SK-N-SH (cell line): ENCODE data around the gene AMMECR1L. TPM values are rescaled to one million over a fixed set of nuclear protein-coding genes. Genes with fewer than 3 reads are reported as not detected.

Experiments used
- CTCF ChIA-PET: fragments of 300-600, 350-600 bp; formaldehyde crosslinking; extraction: SDS; loops from one replicate; lab custom pipeline; 2021; lab: Yijun Ruan, JAX
- POLR2A ChIA-PET: fragments of 350-600 bp; sonication (Branson Sonifier 250); formaldehyde crosslinking; extraction: SDS; loops from one replicate; lab custom pipeline; 2020; ENCODE audit warnings: antibody characterized with exemption, inconsistent platforms; lab: Yijun Ruan, JAX
- DNase-seq: peaks from one replicate; pipeline ENCODE4 v3.0.0; 2012
- H2AFZ ChIP-seq: fragments of 200-600 bp; sonication (generic); 2 replicates; pipeline ENCODE4 v1.8.1; 2016; ENCODE audit warnings: antibody characterized with exemption, mild to moderate bottlenecking, low read depth
- H3F3A ChIP-seq: fragments of 200-600 bp; sonication (generic); replicated peaks from 2 replicates; pipeline ENCODE3; 2016; ENCODE audit warnings: antibody characterized with exemption, mild to moderate bottlenecking; ENCODE audit not compliant: insufficient read depth
- H3K27ac ChIP-seq, 2 experiments: fragments of 200-500 bp in 1 of 2; fragments of 200-600 bp in 1 of 2; sonication (Bioruptor generic) in 1 of 2; sonication (generic), shearing (Covaris generic) in 1 of 2; 2 replicates each; pipeline versions ENCODE4 v1.5.1 to v1.6.1; 2014 to 2016; ENCODE audit warnings: low read depth in 2 of 2, inconsistent platforms in 1 of 2, low read length in 1 of 2, mild to moderate bottlenecking in 1 of 2, mixed read lengths in 1 of 2
- H3K27me3 ChIP-seq: fragments of 200-600 bp; sonication (generic), shearing (Covaris generic); 2 replicates; pipeline ENCODE4 v1.6.1; 2016; ENCODE audit warnings: mixed run types; ENCODE audit not compliant: insufficient read depth
- H3K36me3 ChIP-seq, 2 experiments: fragments of 200-500 bp in 1 of 2; fragments of 200-600 bp in 1 of 2; sonication (Bioruptor generic) in 1 of 2; sonication (generic) in 1 of 2; replicated peaks in 1 of 2; 2 replicates each; pipeline versions ENCODE3 to v1.5.1; 2014 to 2016; ENCODE audit warnings: low read length in 1 of 2, mild to moderate bottlenecking in 1 of 2; ENCODE audit not compliant: insufficient read depth in 2 of 2, control insufficient read depth in 1 of 2
- H3K4me1 ChIP-seq, 2 experiments: fragments of 200-500 bp in 1 of 2; fragments of 200-600 bp in 1 of 2; sonication (Bioruptor generic) in 1 of 2; sonication (generic), shearing (Covaris generic) in 1 of 2; 2 replicates each; pipeline versions ENCODE4 v1.5.1 to v1.6.1; 2014 to 2016; ENCODE audit warnings: low read depth in 1 of 2, low read length in 1 of 2, mixed run types in 1 of 2; ENCODE audit not compliant: insufficient read depth in 2 of 2, control insufficient read depth in 1 of 2
- H3K4me2 ChIP-seq: fragments of 200-600 bp; sonication (generic), shearing (Covaris generic); 2 replicates; pipeline ENCODE4 v1.6.1; 2017; ENCODE audit warnings: mixed run types
- H3K4me3 ChIP-seq, 2 experiments: fragments of 200-500 bp in 1 of 2; fragments of 200-600 bp in 1 of 2; sonication (Bioruptor generic) in 1 of 2; sonication (generic), shearing (Covaris generic) in 1 of 2; 2 replicates each; pipeline versions ENCODE4 v1.5.1 to v1.8.1; 2014 to 2016; ENCODE audit warnings: low read depth in 2 of 2, inconsistent platforms in 1 of 2, low read length in 1 of 2, mild to moderate bottlenecking in 1 of 2, mixed read lengths in 1 of 2, moderate library complexity in 1 of 2
- H3K79me2 ChIP-seq: fragments of 200-600 bp; sonication (generic); 2 replicates; pipeline ENCODE4 v1.8.1; 2017; ENCODE audit warnings: mild to moderate bottlenecking; ENCODE audit not compliant: insufficient read depth
- H3K9ac ChIP-seq: fragments of 200-600 bp; sonication (generic); 2 replicates; pipeline ENCODE4 v1.6.1; 2017; ENCODE audit warnings: mixed run types
- H3K9me2 ChIP-seq: fragments of 200-600 bp; sonication (generic); 2 replicates; pipeline ENCODE4 v1.6.1; 2017; ENCODE audit warnings: mixed run types
- H3K9me3 ChIP-seq: fragments of 200-600 bp; sonication (generic); 2 replicates; pipeline ENCODE4 v1.6.1; 2017; ENCODE audit warnings: mixed run types, mild to moderate bottlenecking, moderate library complexity
- H4K20me1 ChIP-seq: fragments of 200-600 bp; sonication (generic); 2 replicates; pipeline ENCODE4 v1.6.1; 2017; ENCODE audit warnings: mild to moderate bottlenecking, mixed run types; ENCODE audit not compliant: insufficient read depth
- CHD2 ChIP-seq: fragments of 150-350 bp; IDR thresholded peaks from 2 replicates; pipeline ENCODE4 v1.6.1; 2018; ENCODE audit warnings: low read length; ENCODE audit not compliant: partially characterized antibody
- CTCF ChIP-seq: fragments of 200-600 bp; sonication (generic); IDR thresholded peaks from 2 replicates; pipeline ENCODE4 v1.6.1; 2017; ENCODE audit warnings: antibody characterized with exemption, mild to moderate bottlenecking, moderate library complexity
- ELF1 ChIP-seq: IDR thresholded peaks from 2 replicates; pipeline ENCODE4 v1.4.0; 2012
- EZH2phosphoT487 ChIP-seq: fragments of 200-600 bp; sonication (generic); IDR thresholded peaks from 2 replicates; pipeline ENCODE4 v1.6.1; 2017; ENCODE audit warnings: low read depth, mixed run types, mild to moderate bottlenecking, antibody characterized with exemption, moderate library complexity, borderline replicate concordance
- FOXM1 ChIP-seq: IDR thresholded peaks from 2 replicates; pipeline ENCODE4 v1.4.0; 2012; ENCODE audit warnings: low read depth, mild to moderate bottlenecking
- GABPA ChIP-seq: IDR thresholded peaks from 2 replicates; pipeline ENCODE4 v1.4.0; 2012; ENCODE audit warnings: low read depth, mild to moderate bottlenecking
- GATA2 ChIP-seq: sonication (generic); formaldehyde crosslinking; IDR thresholded peaks from 2 replicates; pipeline ENCODE4 v1.5.0; 2020; ENCODE audit warnings: mild to moderate bottlenecking, missing genetic modification reagents
- IRF3 ChIP-seq: fragments of 150-350 bp; IDR thresholded peaks from 2 replicates; pipeline ENCODE4 v1.6.1; 2016; ENCODE audit warnings: mild to moderate bottlenecking, low read depth, low read length
- MAX ChIP-seq: IDR thresholded peaks from 2 replicates; pipeline ENCODE4 v1.4.0; 2012; ENCODE audit warnings: low read depth
- MXI1 ChIP-seq: IDR thresholded peaks from 2 replicates; pipeline ENCODE4 v1.6.1; 2012; ENCODE audit warnings: mild to moderate bottlenecking, low read depth, low read length, improper control_type of control experiment
- NFIC ChIP-seq: IDR thresholded peaks from 2 replicates; pipeline ENCODE4 v1.4.0; 2012; ENCODE audit warnings: borderline replicate concordance
- POLR2AphosphoS5 ChIP-seq: IDR thresholded peaks from 2 replicates; pipeline ENCODE4 v1.6.1; 2012; ENCODE audit warnings: low read depth, low read length
- RAD21 ChIP-seq: IDR thresholded peaks from 2 replicates; pipeline ENCODE4 v1.6.1; 2012; ENCODE audit warnings: mild to moderate bottlenecking, low read length
- RCOR1 ChIP-seq: fragments of 150-350 bp; IDR thresholded peaks from 2 replicates; pipeline ENCODE4 v1.6.1; 2017; ENCODE audit warnings: antibody characterized with exemption, low read length
- USF2 ChIP-seq: fragments of 150-350 bp; IDR thresholded peaks from 2 replicates; pipeline ENCODE4 v1.6.1; 2017; ENCODE audit warnings: antibody characterized with exemption, low read length, low read depth, borderline replicate concordance
- WGBS: methylation state at CpG from one replicate; pipeline ENCODE4 v1.1.6; 2017; ENCODE audit warnings: low lambda C conversion rate; 5-methylcytosine and 5-hydroxymethylcytosine counted together
- polyA plus RNA-seq, 3 experiments: library from polyadenylated mRNA; depleted of rRNA; stranded (reverse); fragments of >200 nt; gene quantifications; 2 replicates each; pipeline ENCODE4 v1.2.3, GENCODE V29; 2012
- TF ChIP-seq, protein P1 (sequence below): IDR thresholded peaks from 2 replicates; pipeline ENCODE4 v1.4.0; 2012; ENCODE audit warnings: low read depth, borderline replicate concordance

AMMECR1L gene
- polyA plus RNA-seq, 1 of the 3 experiments (the other 2 are of a cell fraction), result 11.0 TPM

DNA sequence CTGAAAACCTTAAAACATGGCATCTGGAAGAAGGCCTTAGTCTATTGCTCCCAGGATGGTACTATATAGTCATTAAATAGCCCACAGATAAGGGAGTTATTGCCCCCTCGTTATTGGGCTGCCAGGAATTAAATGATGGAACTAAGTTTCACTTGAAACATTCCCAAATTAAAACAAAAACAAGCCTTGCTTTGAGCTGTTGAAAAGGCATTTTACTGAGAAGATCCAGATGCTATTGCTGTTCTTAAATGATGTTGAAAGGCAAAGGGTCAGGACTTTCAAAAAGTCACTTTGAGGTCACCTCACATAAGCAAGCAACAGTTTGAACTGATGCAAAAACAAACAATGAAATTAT lies 2.0 kb upstream of the AMMECR1L start:
- CTCF ChIA-PET, result interaction anchor here (1.2 kb wide), 1 partner anchor 690 kb away, joined by 3 read pairs; no protein-coding TSS in a partner anchor
- Histone ChIP-seq H3K4me1 (peaks cover 10 to 20% of the 10 kb centered on the region in 2 experiments; a peak in 2 of 4 replicates), H3K27ac (peak overlapping the region; percentile 60 to 72; a peak in 3 of 4 replicates), H3K9ac (peak overlapping the region; percentile 76; the same call in 1 of the 2 replicates), H3K9me3 (no peaks in the 10 kb centered on the region), H4K20me1 (peaks cover 21% of the 10 kb centered on the region), H3K79me2 (peaks cover 41% of the 10 kb centered on the region), H3K4me2 (peak overlapping the region; percentile 69), H3F3A (peaks cover 9% of the 10 kb centered on the region), H2AFZ (no peak overlapping the region), H3K4me3 (peak overlapping the region; percentile 50 to 72; a peak in 3 of 4 replicates), H3K36me3 (peaks cover 8 to 11% of the 10 kb centered on the region in 2 experiments), H3K9me2 (no peaks in the 10 kb centered on the region), H3K27me3 (no peaks in the 10 kb centered on the region)
- POLR2A ChIA-PET, result no interaction called here
- TF ChIP-seq GATA2 (CRISPR knock-in tag), result no peak
- TF ChIP-seq POLR2AphosphoS5, result no peak
- no peak for TF ChIP-seq USF2
- TF ChIP-seq RAD21, result no peak
- TF ChIP-seq MAX, result no peak
- no peak for TF ChIP-seq EZH2phosphoT487
- TF ChIP-seq MXI1, result no peak
- no peak for TF ChIP-seq NFIC
- TF ChIP-seq ELF1, result no peak
- TF ChIP-seq CHD2, result no peak
- TF ChIP-seq, protein P1, sequence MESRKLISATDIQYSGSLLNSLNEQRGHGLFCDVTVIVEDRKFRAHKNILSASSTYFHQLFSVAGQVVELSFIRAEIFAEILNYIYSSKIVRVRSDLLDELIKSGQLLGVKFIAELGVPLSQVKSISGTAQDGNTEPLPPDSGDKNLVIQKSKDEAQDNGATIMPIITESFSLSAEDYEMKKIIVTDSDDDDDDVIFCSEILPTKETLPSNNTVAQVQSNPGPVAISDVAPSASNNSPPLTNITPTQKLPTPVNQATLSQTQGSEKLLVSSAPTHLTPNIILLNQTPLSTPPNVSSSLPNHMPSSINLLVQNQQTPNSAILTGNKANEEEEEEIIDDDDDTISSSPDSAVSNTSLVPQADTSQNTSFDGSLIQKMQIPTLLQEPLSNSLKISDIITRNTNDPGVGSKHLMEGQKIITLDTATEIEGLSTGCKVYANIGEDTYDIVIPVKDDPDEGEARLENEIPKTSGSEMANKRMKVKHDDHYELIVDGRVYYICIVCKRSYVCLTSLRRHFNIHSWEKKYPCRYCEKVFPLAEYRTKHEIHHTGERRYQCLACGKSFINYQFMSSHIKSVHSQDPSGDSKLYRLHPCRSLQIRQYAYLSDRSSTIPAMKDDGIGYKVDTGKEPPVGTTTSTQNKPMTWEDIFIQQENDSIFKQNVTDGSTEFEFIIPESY, result no peak
- no peak for TF ChIP-seq CTCF
- TF ChIP-seq GABPA, result no peak
- TF ChIP-seq RCOR1, result no peak
- TF ChIP-seq IRF3, result no peak
- TF ChIP-seq FOXM1, result no peak
- DNase-seq, result no peak
- WGBS, result 28% methylated on average over 1 of the region's 1 CpG
